HG03460 (cell line): ENCODE measurements around the gene RPTOR.
"Not testable (repeated sequence)": the region's sequence is repeated elsewhere in the genome, so short reads cannot be mapped to it uniquely, and the experiment has no call there.

Source experiments
- ATAC-seq: cut with Tn5 transposase; IDR thresholded peaks from one replicate; pipeline ENCODE4 v1.9.1; 2021; ENCODE audit not compliant: unreplicated experiment

Gene RPTOR

DNA sequence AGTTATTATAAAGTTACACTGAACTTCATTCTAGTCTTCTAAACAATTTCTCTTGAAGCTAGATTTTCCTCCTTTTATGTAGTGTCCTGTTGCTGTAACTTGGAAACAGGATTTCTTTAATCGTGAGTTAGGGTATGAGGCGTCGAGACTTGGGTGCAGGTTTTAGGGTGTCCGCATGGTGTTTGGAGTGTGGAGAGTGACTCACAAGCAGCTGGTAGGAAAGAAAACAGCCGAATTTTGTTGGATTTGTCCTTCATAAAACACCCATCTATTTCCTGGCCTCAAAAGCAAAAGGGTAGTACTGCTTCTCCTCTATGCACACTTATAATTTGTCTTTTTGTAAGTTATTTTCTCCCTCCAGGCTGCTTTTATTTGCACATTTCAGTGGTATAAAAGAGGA is 1.6 kb downstream of the RPTOR start:
- ATAC-seq: no peak

DNA sequence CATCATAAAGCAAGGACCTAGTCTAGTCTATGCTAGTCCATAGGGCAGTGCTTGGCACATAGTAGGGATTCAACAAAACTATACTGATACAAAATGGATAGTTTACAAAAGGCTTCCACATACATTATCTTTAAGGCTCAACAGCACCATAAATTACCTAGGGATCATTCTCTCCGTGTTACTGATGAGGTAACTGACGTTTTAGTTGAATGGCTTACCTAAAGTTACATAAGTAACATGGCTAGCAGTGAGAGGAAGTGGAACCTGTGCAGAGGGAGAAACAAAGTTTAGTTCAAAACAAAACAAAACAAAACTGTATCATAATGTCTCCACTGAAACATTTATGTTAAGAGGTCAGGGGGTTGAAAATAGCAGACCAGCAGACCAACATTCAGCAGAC is 7.9 kb downstream of the RPTOR start:
- no peak for ATAC-seq

DNA sequence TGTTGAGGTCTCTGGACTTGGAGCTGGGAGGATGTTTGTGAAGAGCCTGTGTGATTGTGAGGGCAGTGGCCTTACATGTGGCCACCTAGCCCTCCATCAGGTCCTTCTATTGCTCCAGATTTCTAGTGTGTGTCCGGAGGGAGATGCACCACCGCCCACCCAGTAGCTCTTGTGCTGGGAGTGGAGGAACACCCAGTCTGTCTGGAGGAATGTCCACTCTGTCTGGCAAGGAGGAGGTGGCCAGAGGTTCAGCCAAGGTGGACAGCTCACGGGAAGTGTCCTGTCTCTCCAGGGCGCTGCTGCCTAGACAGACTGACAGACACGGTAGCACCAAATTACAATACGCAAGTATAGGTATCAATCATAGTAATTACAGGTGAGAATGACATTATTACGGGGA is 10.6 kb downstream of the RPTOR start:
- no peak for ATAC-seq

- ATAC-seq: no peak
Measured at GRCh38 chr17:80558046-80558445, 13.4 kb downstream of the RPTOR start.

DNA sequence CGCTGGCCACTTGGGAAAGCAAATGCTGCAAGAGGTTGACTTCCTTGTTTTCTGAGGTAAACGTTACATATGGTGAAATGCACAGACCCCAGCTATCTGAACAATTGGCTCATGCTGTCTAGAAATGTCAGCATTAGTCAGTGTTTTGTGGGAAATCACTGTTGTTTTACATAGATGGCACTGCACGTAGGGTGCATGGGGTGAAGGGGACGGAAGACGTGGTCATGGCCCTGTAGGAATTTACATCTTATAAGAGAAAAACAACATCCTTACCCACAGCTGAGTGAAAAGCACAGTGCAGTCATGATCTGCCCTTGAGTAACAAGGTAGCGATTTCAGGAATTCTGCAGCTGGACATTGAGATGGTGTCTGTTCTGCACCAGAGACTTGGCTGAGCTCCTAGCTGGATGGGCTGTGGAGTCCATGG is 15.2 kb downstream of the RPTOR start:
- ATAC-seq: no peak

- no peak for ATAC-seq
Measured at GRCh38 chr17:80561541-80562114, 17.0 kb downstream of the RPTOR start.

- no peak for ATAC-seq
Measured at GRCh38 chr17:80564545-80564944, 19.9 kb downstream of the RPTOR start.

GRCh38 chr17:80565343-80566053 is 20.9 kb downstream of the RPTOR start:
- ATAC-seq: no peak

GRCh38 chr17:80566054-80566400 is 21.4 kb downstream of the RPTOR start:
- no peak for ATAC-seq

DNA sequence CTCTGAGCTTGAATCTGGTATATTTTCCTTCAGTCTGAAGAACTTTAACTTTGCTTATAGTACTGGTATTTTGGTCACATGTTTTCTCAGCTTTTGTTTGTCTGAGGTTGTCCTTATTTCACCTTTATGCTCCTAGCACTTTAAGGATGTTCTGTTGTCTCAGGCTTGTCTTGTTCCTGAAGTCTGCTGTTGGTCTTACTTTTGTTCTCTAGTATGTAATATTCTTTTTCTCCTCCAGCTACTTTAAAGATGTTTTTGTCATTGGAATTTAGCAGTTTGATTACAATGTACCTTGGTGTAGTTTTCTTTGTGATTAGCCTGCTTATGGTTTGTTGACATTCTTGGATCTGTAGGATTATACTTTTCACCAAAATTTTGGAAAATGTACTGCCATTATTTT is 23.6 kb downstream of the RPTOR start:
- no peak for ATAC-seq

DNA sequence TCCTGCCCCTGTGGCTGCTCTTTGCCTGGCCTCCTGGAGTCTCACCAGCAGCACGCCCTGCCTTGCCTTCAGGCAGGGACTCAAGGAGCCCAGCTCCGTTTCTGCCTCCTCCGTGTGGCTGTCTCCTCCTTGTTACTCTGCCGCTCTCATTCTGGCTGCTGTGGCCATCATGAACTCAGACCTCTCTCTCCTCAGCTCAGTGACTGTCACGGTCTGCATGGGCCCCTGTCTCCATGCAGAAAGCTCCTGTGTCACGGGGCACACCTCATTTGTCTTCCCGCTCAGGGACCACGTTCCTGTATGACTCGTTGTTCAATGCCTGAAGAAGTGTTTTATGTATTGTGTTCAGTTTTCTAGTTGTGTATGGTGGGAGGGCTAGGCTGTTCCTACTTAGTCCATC is 25.3 kb downstream of the RPTOR start:
- ATAC-seq: no peak

- ATAC-seq: no peak
Measured at GRCh38 chr17:80573701-80574100, 29.1 kb downstream of the RPTOR start.

GRCh38 chr17:80574496-80574895 is 29.9 kb downstream of the RPTOR start:
- no peak for ATAC-seq

DNA sequence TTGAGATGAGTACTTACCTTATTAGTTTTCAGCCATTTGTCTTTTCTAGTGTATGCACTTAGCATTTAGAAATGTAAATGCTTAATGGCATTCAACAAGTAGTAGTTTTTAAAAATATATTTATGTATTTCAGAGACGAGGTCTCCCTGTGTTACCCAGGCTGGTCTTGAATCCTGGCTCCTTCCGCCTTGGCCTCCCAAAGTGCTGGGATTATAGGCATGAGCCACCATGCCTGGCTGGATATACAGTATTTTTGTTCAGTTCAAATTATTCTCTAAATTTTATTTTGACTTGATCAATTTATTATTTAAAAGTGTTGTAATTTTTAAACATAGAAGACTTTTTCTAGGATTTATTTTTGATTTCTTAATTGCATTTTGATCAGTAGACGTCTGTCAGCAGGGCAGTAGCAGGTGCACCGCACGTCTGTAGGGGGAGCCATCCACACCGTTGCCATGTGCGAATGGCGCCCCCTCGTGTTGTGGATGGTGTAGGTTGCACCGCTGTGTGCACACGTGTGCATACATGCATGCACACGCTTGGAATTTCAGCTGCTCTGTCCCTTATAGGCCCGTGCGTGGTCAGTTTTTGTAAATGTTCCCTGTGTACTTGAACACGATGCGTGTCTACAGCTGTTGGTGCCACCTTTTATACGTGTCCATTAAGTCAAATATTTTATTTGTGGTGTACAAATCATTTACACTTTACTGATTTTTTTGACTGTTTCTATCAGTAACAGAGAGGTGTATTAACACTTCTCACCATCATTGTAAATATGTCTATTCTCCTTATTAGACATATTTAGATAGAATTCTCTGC is 30.6 kb downstream of the RPTOR start:
- no peak for ATAC-seq

- no peak for ATAC-seq
Measured at GRCh38 chr17:80577876-80578570, 33.4 kb downstream of the RPTOR start.

DNA sequence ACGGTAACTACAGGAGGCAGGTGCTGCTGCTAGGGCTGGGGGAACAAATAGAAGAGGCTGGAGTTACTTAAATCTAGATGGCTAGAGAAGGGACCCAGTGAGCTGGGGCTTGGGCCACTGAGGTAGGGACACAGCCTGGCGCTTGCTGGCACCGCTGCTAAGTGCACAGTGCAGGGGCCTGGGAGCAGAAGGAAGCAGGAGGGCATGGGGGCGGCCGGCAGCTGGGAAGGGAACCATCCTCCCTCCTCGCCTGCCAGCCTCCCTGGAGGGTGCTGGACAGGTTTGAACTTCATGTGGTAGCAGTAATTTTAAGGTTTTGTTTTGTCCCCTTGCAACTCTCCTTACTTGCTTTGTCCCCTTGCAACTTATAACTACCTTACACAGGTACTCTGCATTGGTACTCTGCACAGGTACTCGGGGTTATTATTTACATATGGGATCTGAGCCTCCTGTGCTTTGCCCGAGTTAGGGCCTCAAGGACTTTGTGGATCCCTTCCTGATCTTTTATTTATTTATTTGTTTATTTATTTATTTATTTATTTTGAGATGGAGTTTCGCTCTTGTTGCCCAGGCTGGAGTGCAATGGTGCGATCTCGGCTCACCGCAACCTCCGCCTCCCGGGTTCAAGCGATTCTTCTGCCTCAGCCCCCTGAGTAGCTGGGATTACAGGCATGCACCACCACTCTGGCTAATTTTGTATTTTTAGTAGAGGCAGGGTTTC is 34.2 kb downstream of the RPTOR start:
- ATAC-seq: not testable (repeated sequence)

DNA sequence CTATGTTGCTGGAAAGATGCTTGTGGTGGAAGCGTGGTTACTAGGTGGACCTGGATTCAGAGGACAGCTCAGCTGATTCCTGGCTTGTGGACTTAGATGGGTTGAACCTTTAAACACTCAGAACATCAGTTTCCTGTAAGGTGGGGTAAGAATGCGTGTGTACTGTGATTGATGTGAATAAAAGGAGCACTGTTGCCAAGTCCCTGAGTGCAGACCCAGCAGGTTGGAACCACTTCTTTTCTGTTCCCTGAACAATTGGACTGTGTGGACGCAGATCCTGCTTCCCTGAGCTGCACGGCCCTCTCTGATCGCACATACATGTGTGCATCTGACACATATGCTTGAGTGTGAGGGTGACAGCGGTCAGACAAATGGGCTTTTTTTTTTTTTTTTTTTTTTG is 37.5 kb downstream of the RPTOR start:
- ATAC-seq: no peak

DNA sequence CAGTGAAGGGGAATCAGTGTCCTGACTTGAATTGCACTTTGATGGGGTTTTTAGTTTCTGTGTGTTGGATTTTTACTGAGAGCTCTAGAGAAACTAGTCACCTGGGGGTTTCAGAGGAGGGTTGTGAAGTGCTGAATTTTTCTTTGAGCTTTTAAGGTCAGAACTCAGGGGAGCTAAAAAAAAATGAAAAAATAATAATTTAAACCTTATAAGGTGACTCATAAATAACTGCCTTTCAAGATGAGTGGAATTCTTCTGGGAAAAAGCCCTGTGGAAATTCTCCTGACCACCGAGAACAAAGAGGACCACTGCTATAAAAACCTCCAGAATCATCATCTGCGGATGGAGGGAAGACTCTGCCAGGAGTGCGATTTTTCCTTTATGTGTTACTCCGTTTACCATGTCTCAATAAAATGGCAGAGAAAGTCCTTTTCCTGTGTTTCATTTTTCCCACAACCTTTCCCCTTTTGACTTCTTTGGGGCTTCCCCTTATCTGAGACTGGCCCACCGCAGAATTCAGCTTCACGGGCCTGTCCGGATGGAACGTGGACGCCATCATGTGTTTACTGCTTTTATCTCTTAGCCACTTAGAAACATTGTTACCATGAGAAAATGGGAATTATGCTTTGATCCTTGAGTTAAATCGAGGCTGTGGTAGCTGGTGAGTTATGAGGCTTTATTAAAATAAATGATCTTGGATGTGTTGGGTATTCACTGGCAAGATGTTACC is 39.7 kb downstream of the RPTOR start:
- no peak for ATAC-seq

DNA sequence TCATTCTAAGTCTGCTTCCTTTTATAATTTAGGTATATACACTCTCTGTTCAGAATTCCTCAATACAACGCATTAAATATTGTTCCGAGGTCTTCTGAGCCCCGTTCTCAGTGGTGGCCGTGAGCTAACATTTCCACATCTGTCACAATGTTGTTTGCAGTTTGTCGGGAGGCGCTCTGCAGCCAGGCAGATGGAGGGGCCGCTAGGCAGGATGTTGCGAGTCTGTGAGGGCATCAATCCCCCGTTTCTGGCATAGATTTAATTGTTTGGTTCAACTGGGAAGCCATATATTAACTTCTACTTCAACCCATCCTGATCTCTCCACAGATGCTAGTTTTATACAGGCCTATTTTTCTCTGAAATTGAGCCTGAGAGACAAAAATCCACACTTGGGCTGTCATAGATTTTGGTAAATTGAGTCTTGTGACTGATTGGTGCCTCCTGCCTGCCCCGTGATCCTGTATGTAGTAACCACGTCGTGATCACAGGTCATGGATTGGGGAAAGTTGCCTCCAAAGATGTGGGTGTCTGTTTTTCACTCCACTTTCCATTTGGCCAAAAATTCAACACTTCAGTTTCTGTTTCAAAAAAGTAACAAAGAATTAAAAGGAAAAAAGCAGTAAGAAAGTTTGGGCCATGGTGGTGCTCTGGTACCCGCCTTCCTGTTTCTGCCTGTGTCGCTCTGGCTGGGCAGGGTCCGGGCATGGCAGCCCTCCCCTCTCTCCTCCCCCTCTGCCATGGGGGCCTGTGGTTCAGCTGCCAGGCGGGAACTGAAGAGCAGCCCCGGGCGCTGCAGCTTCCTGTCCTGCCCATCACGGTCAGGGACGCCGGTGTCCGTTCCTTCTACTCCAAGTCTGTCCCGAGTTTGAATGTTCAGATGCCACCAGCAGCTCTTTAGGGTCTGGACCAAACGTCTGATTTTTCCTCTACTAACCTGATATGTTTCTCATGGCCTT is 41.5 kb downstream of the RPTOR start:
- ATAC-seq: no peak
